ENCODE measurements around the gene FBXO33. TPM values are rescaled to one million over a fixed set of nuclear protein-coding genes. Genes with fewer than 3 reads are reported as not detected.

Gene FBXO33
- total RNA-seq, 1 experiment from 2014 or later, result 3.9 TPM

- no peak overlapping the region for H3K4me3 Mint-ChIP-seq (ENCODE audit: unreplicated experiment)
- BruUV-seq (replicated peaks), result no TSS peak
- ChIA-PET POLR2A (no interaction called here), CTCF (interaction anchor here (0.6 to 1.3 kb wide), 5 partner anchors 12 to 693 kb away, joined by 3 to 4 read pairs (median 3); no protein-coding TSS in a partner anchor)
- no peak overlapping the region for H3K27ac Mint-ChIP-seq (ENCODE audit: low read depth, unreplicated experiment)
- H3K27me3 Mint-ChIP-seq (ENCODE audit: insufficient read depth, unreplicated experiment), result peaks cover 29% of the 10 kb centered on the region
- H3K9me3 Mint-ChIP-seq (ENCODE audit: unreplicated experiment), result no peaks in the 10 kb centered on the region
- TF ChIP-seq, protein P1, sequence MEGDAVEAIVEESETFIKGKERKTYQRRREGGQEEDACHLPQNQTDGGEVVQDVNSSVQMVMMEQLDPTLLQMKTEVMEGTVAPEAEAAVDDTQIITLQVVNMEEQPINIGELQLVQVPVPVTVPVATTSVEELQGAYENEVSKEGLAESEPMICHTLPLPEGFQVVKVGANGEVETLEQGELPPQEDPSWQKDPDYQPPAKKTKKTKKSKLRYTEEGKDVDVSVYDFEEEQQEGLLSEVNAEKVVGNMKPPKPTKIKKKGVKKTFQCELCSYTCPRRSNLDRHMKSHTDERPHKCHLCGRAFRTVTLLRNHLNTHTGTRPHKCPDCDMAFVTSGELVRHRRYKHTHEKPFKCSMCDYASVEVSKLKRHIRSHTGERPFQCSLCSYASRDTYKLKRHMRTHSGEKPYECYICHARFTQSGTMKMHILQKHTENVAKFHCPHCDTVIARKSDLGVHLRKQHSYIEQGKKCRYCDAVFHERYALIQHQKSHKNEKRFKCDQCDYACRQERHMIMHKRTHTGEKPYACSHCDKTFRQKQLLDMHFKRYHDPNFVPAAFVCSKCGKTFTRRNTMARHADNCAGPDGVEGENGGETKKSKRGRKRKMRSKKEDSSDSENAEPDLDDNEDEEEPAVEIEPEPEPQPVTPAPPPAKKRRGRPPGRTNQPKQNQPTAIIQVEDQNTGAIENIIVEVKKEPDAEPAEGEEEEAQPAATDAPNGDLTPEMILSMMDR (IDR thresholded peaks at IDR 0.05; ENCODE audit: unreplicated experiment), result peak; percentile 45
- H3K4me1 Mint-ChIP-seq (ENCODE audit: insufficient read depth, unreplicated experiment), result no peaks in the 10 kb centered on the region
- peaks cover 6% of the 10 kb centered on the region for H3K36me3 Mint-ChIP-seq (ENCODE audit: insufficient read depth, unreplicated experiment)
- intact Hi-C loops (cut with micrococcal nuclease), result no loop called here
- DNase-seq (ENCODE audit: unreplicated experiment), result peak; percentile 60
These were observed 35.8 kb upstream of the FBXO33 start for GRCh38 chr14:39467889-39468524.

- BruUV-seq (replicated peaks), result no TSS peak
- POLR2A ChIA-PET, result interaction anchor here (1.4 kb wide), 1 partner anchor 28 kb away, joined by 10 read pairs; the partner anchor contains the start of gene FBXO33
- TF ChIP-seq, protein P1 (IDR thresholded peaks at IDR 0.05; ENCODE audit: unreplicated experiment), result no peak
- DNase-seq (ENCODE audit: unreplicated experiment), result no peak
- intact Hi-C loops (cut with micrococcal nuclease), result no loop called here
- Mint-ChIP-seq H3K36me3 (ENCODE audit: insufficient read depth, unreplicated experiment) (no peaks in the 10 kb centered on the region), H3K4me3 (ENCODE audit: unreplicated experiment) (no peak overlapping the region), H3K4me1 (ENCODE audit: insufficient read depth, unreplicated experiment) (peaks cover 6% of the 10 kb centered on the region), H3K27ac (ENCODE audit: low read depth, unreplicated experiment) (no peak overlapping the region), H3K27me3 (ENCODE audit: insufficient read depth, unreplicated experiment) (peaks cover 8% of the 10 kb centered on the region), H3K9me3 (ENCODE audit: unreplicated experiment) (no peaks in the 10 kb centered on the region)
- CTCF ChIA-PET, result interaction anchor here (0.5 to 1.8 kb wide), 5 partner anchors 30 to 1839 kb away, joined by 3 read pairs; no protein-coding TSS in a partner anchor
These were observed 27.7 kb upstream of the FBXO33 start for GRCh38 chr14:39459795-39460478.

DNA sequence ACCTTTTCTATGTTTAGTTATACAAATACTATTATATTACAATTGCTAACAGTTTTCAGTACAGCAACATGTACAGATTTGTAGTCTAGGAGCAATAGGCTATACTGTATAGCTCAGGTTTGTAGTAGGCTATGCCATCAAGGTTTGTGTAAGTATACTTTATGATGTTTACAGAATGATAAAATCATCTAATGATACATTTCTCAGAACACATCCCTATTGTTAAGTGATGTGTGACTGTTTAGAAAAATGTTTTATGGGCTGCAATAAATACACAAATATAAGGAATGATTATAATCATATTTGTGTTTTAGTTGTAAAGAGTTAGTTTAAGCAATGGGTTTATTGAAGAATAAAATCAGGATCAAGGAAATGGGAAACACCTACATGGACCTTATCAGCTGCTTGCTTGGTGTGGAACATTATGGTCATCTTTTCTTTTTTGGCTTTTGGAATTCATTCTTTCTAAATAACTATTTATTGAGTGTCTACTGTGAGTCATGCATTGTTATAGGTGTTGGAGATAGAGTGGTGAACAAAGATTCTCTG lies 24.5 kb upstream of the FBXO33 start:
- ChIA-PET POLR2A (no interaction called here), CTCF (no interaction called here)
- Mint-ChIP-seq H3K27ac (ENCODE audit: low read depth, unreplicated experiment) (no peak overlapping the region), H3K4me3 (ENCODE audit: unreplicated experiment) (no peak overlapping the region), H3K36me3 (ENCODE audit: insufficient read depth, unreplicated experiment) (no peaks in the 10 kb centered on the region), H3K4me1 (ENCODE audit: insufficient read depth, unreplicated experiment) (peaks cover 11% of the 10 kb centered on the region), H3K27me3 (ENCODE audit: insufficient read depth, unreplicated experiment) (no peaks in the 10 kb centered on the region), H3K9me3 (ENCODE audit: unreplicated experiment) (no peaks in the 10 kb centered on the region)
- TF ChIP-seq, protein P1 (IDR thresholded peaks at IDR 0.05; ENCODE audit: unreplicated experiment), result no peak
- intact Hi-C loops (cut with micrococcal nuclease), result no loop called here
- no peak for DNase-seq (ENCODE audit: unreplicated experiment)
- BruUV-seq (replicated peaks), result no TSS peak

GRCh38 chr14:39454906-39455539 lies 22.8 kb upstream of the FBXO33 start:
- Mint-ChIP-seq H3K4me1 (ENCODE audit: insufficient read depth, unreplicated experiment) (peaks cover 7% of the 10 kb centered on the region), H3K27ac (ENCODE audit: low read depth, unreplicated experiment) (no peak overlapping the region), H3K4me3 (ENCODE audit: unreplicated experiment) (no peak overlapping the region), H3K9me3 (ENCODE audit: unreplicated experiment) (no peaks in the 10 kb centered on the region), H3K27me3 (ENCODE audit: insufficient read depth, unreplicated experiment) (no peaks in the 10 kb centered on the region), H3K36me3 (ENCODE audit: insufficient read depth, unreplicated experiment) (no peaks in the 10 kb centered on the region)
- intact Hi-C loops (cut with micrococcal nuclease), result no loop called here
- TF ChIP-seq, protein P1 (IDR thresholded peaks at IDR 0.05; ENCODE audit: unreplicated experiment), result no peak
- POLR2A ChIA-PET, result interaction anchor here (1.2 kb wide), 1 partner anchor 22 kb away, joined by 3 read pairs; the partner anchor contains the start of gene FBXO33
- DNase-seq (ENCODE audit: unreplicated experiment), result no peak
- no TSS peak for BruUV-seq (replicated peaks)
- CTCF ChIA-PET, result interaction anchor here (0.6 to 1.2 kb wide), 2 partner anchors 13 to 439 kb away, joined by 3 read pairs; no protein-coding TSS in a partner anchor
